SU-DHL-6 (cell line): ENCODE measurements around the gene BRPF3.

ENCODE experiments used
- H2AFZ ChIP-seq: fragments of 200-600 bp; sonication (generic); 2 replicates; pipeline ENCODE4 v1.6.1; 2014; ENCODE audit warnings: low read depth, mild to moderate bottlenecking, moderate library complexity, mixed read lengths, antibody characterized with exemption, low read length; ENCODE audit not compliant: severe bottlenecking
- H3F3A ChIP-seq: fragments of 200-600 bp; shearing (Covaris generic); 2 replicates; pipeline ENCODE4 v1.6.0; 2016; ENCODE audit warnings: antibody characterized with exemption, mild to moderate bottlenecking; ENCODE audit not compliant: insufficient read depth
- H3K27ac ChIP-seq: fragments of 200-600 bp; sonication (generic); 2 replicates; pipeline ENCODE4 v1.5.1; 2016; ENCODE audit warnings: low read depth, mild to moderate bottlenecking, low read length, moderate library complexity, mixed read lengths
- H3K27me3 ChIP-seq: fragments of 200-600 bp; sonication (generic), shearing (Covaris generic); 2 replicates; pipeline ENCODE4 v1.6.0; 2014; ENCODE audit warnings: mild to moderate bottlenecking, low read length
- H3K36me3 ChIP-seq: fragments of 200-600 bp; sonication (generic); 2 replicates; pipeline ENCODE4 v1.6.1; 2014; ENCODE audit warnings: mild to moderate bottlenecking, low read length, mixed read lengths
- H3K4me2 ChIP-seq: fragments of 300-600, 200-600 bp; shearing (Covaris generic), sonication (generic); 2 replicates; pipeline ENCODE4 v1.6.0; 2014; ENCODE audit warnings: low read length, low read depth, mild to moderate bottlenecking; ENCODE audit not compliant: poor library complexity, severe bottlenecking
- H3K4me3 ChIP-seq: fragments of 200-600 bp; sonication (generic); 2 replicates; pipeline ENCODE4 v1.5.1; 2014; ENCODE audit warnings: antibody characterized with exemption, low read length, mild to moderate bottlenecking, mixed read lengths; ENCODE audit not compliant: insufficient read depth, poor library complexity, severe bottlenecking
- H3K79me2 ChIP-seq: fragments of 200-600 bp; sonication (generic); 2 replicates; pipeline ENCODE4 v1.6.1; 2014; ENCODE audit warnings: mild to moderate bottlenecking, low read length, moderate library complexity; ENCODE audit not compliant: insufficient read depth
- H3K9ac ChIP-seq: fragments of 200-600 bp; sonication (generic); 2 replicates; pipeline ENCODE4 v1.7.0; 2014; ENCODE audit warnings: mild to moderate bottlenecking, low read length
- H3K9me2 ChIP-seq: fragments of 200-600 bp; sonication (generic); replicated peaks from 2 replicates; pipeline ENCODE4 v1.6.1; 2014; ENCODE audit warnings: low read length; ENCODE audit not compliant: insufficient read depth
- H3K9me3 ChIP-seq: fragments of 200-600 bp; sonication (generic); 2 replicates; pipeline ENCODE4 v1.6.1; 2014; ENCODE audit warnings: low read length, mixed read lengths; ENCODE audit not compliant: insufficient read depth
- H4K20me1 ChIP-seq: fragments of 200-600 bp; sonication (generic); 2 replicates; pipeline ENCODE4 v1.6.1; 2014; ENCODE audit warnings: low read depth, mild to moderate bottlenecking, antibody characterized with exemption, low read length, moderate library complexity, mixed read lengths
- EZH2phosphoT487 ChIP-seq: fragments of 200-600 bp; sonication (generic), shearing (Covaris generic); conservative IDR thresholded peaks from 2 replicates; pipeline ENCODE4 v1.6.1; 2018; ENCODE audit warnings: mild to moderate bottlenecking, antibody characterized with exemption, low read length, moderate library complexity, mixed read lengths
- TF ChIP-seq, protein P1 (sequence below): fragments of 200-600 bp; sonication (generic); IDR thresholded peaks from one replicate; pipeline ENCODE4 v1.5.1; 2017; ENCODE audit warnings: antibody characterized with exemption, mild to moderate bottlenecking, low read length, moderate library complexity; ENCODE audit not compliant: insufficient read depth, poor library complexity, severe bottlenecking

The BRPF3 gene

DNA sequence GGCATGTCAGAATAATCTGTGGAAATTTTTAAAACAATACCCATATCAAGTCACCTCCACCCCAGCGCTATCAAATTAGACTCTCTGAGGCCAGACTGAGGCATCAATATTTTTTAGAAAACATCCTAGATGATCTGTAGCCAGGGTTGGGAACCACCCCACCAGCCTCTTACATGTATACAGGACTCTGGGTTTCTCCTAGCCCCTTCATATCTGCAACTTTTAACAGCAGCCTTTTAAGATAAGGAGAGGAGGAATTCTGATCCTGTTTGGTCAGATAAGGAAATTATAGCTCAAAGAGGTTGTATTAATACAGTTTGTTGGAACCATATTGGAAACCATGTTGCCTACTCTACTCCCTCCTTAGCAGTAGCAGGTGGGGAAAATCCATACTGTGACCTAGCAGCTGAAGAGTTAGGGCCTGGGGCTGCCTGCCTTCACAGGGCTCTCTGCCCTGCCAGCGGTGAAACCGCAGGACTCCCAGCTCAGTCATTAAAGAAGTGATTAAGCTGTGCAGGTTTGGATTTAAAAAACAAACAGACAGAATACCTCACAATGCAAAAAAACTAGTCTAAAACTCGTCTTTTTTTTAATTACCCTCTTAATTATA, 30.0 kb downstream of the BRPF3 start:
- no peak overlapping the region for H3K4me3 ChIP-seq
- no peak overlapping the region for H3K4me2 ChIP-seq
- no peaks in the 10 kb centered on the region for H3K9me2 ChIP-seq
- peaks cover 28% of the 10 kb centered on the region for H3K36me3 ChIP-seq
- no peaks in the 10 kb centered on the region for H3K79me2 ChIP-seq
- H2AFZ ChIP-seq: no peak overlapping the region
- no peak overlapping the region for H3K9ac ChIP-seq
- no peaks in the 10 kb centered on the region for H4K20me1 ChIP-seq
- TF ChIP-seq, protein P1, sequence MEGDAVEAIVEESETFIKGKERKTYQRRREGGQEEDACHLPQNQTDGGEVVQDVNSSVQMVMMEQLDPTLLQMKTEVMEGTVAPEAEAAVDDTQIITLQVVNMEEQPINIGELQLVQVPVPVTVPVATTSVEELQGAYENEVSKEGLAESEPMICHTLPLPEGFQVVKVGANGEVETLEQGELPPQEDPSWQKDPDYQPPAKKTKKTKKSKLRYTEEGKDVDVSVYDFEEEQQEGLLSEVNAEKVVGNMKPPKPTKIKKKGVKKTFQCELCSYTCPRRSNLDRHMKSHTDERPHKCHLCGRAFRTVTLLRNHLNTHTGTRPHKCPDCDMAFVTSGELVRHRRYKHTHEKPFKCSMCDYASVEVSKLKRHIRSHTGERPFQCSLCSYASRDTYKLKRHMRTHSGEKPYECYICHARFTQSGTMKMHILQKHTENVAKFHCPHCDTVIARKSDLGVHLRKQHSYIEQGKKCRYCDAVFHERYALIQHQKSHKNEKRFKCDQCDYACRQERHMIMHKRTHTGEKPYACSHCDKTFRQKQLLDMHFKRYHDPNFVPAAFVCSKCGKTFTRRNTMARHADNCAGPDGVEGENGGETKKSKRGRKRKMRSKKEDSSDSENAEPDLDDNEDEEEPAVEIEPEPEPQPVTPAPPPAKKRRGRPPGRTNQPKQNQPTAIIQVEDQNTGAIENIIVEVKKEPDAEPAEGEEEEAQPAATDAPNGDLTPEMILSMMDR: no peak
- no peaks in the 10 kb centered on the region for H3K9me3 ChIP-seq
- H3F3A ChIP-seq: no peaks in the 10 kb centered on the region
- H3K27me3 ChIP-seq: no peaks in the 10 kb centered on the region
- no peak overlapping the region for H3K27ac ChIP-seq

- no peak overlapping the region for H3K9ac ChIP-seq
- H3K36me3 ChIP-seq: peaks cover 18% of the 10 kb centered on the region
- H3K27me3 ChIP-seq: no peaks in the 10 kb centered on the region
- no peaks in the 10 kb centered on the region for H3K9me3 ChIP-seq
- no peak for TF ChIP-seq EZH2phosphoT487
- H4K20me1 ChIP-seq: no peaks in the 10 kb centered on the region
- H3K79me2 ChIP-seq: no peaks in the 10 kb centered on the region
- no peak overlapping the region for H3K27ac ChIP-seq
- no peak overlapping the region for H3K4me2 ChIP-seq
- no peak overlapping the region for H2AFZ ChIP-seq
- no peaks in the 10 kb centered on the region for H3K9me2 ChIP-seq
- H3K4me3 ChIP-seq: no peak overlapping the region
- no peaks in the 10 kb centered on the region for H3F3A ChIP-seq
Measured at GRCh38 chr6:36227379-36228228, 31.1 kb downstream of the BRPF3 start.

DNA sequence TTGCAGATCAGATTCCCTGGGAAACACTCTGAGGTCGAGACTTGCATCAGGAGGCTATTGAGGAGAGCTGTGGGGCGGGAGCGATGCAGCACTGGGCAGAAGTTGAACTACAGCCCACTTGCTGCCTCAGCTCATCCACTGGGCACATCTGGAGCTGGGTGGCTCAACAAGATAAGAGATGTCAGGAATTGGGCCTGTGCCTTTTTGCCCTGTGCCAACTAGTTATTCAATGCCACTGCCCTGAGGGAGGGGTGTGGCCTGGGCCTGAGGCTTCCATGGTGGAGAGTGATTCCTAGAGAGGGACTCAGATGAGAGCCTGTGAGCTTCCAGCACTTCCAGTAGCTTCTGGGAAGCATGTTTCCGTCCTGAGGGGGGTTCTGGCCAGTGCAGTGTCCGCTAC, 32.7 kb downstream of the BRPF3 start:
- no peak for TF ChIP-seq EZH2phosphoT487
- TF ChIP-seq, protein P1: no peak
- H3K4me2 ChIP-seq: no peak overlapping the region
- H3K9ac ChIP-seq: no peak overlapping the region
- H3K4me3 ChIP-seq: no peak overlapping the region
- H3K9me2 ChIP-seq: no peaks in the 10 kb centered on the region
- H4K20me1 ChIP-seq: no peaks in the 10 kb centered on the region
- H3K27ac ChIP-seq: no peak overlapping the region
- H3K36me3 ChIP-seq: peaks cover 9% of the 10 kb centered on the region
- no peaks in the 10 kb centered on the region for H3K79me2 ChIP-seq
- no peaks in the 10 kb centered on the region for H3K27me3 ChIP-seq
- no peaks in the 10 kb centered on the region for H3K9me3 ChIP-seq
- no peak overlapping the region for H2AFZ ChIP-seq
- no peaks in the 10 kb centered on the region for H3F3A ChIP-seq

- no peaks in the 10 kb centered on the region for H3F3A ChIP-seq
- H2AFZ ChIP-seq: no peak overlapping the region
- peaks cover 7% of the 10 kb centered on the region for H3K36me3 ChIP-seq
- no peak overlapping the region for H3K9ac ChIP-seq
- H3K27ac ChIP-seq: no peak overlapping the region
- no peaks in the 10 kb centered on the region for H4K20me1 ChIP-seq
- no peaks in the 10 kb centered on the region for H3K9me2 ChIP-seq
- TF ChIP-seq EZH2phosphoT487: no peak
- TF ChIP-seq, protein P1: no peak
- H3K79me2 ChIP-seq: no peaks in the 10 kb centered on the region
- H3K9me3 ChIP-seq: no peaks in the 10 kb centered on the region
- H3K27me3 ChIP-seq: no peaks in the 10 kb centered on the region
- H3K4me2 ChIP-seq: no peak overlapping the region
- no peak overlapping the region for H3K4me3 ChIP-seq
Measured at GRCh38 chr6:36230371-36230770, 33.8 kb downstream of the BRPF3 start.
